ENCODE results near the gene TCF4. TPM values are rescaled to one million over a fixed set of nuclear protein-coding genes. Genes with fewer than 3 reads are reported as not detected.

The TCF4 gene
- polyA plus RNA-seq, 1 donor: 77.2 TPM

DNA sequence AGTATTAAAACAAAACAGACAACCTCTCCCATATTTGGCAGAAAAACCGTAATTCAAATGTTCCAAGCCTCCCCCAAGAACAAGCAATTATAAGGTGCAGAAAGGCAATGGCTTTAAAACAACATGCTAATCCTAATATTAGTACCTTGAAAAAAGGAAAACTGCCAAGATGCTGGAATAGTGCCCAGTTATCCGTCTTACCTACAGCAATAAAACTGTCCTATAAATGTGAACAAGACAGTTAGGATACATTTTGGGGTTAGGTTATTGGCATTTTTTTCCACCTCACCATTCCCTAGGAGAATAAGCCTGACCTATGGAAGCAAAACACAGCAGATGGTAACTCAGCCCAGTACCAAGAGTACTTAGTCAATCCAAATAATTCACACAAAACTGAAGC is 83.2 kb downstream of the TCF4 start:
- no peak for DNase-seq

DNA sequence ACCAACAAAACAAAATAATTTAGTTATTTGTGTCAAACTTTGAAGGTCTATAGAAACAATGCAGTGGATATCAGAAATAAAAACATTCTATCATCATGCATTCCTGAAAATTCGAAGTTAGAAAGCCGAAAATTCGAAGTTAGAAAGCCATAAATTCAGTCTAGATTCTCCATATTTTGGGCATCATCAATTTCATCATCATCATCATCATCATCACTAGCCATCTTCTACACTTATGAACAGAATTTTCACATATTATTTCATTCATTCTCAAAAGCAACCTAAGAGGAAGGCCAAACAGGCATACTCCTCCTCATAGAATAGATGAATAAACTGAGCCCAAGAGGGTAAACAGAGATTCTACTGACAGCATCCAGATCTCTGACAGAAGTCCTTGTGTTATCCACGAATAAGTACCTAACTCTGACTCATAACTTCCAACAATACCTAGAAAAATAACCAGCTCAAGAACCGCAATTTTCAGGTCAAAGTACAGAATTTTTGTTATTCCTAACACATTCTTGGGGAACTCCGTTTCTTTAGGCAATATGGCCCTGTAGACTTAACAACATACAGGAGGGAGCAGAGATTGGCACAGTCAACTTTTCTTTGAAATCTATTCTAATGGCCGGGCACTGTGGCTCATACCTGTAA is 84.7 kb downstream of the TCF4 start:
- no peak for DNase-seq

DNA sequence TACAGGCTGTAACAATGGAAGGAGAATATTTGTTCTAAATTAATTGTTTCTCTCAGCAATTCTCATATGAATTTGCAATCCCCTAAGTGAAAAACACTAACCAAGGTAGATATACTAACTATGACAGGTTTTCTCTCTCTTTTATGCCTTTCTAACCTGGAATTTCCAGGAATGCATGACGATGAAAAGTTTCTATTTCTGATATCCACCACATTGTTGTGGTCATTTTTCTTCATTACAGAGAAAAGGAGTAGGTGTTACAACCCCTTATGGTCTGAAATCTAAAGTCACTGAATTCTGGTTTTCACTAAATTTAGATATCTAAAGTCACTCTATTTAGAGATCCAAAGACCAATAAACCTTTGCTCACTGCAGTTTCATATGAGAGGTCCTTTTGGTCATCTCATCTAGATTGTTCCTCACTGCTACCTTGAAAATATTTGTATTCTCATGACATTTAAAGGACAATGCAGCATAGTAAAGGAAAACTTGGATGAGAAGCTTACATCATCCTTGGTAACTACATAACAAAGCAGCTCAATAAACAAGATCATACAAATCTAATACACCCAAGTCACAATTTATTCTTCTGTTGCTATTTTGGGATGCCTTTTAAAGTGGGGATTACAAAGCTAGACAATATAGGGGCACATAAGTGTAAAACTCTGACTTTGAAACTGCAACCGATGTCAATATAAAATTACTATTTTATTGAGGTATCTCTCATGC is 85.8 kb downstream of the TCF4 start:
- no peak for DNase-seq

DNA sequence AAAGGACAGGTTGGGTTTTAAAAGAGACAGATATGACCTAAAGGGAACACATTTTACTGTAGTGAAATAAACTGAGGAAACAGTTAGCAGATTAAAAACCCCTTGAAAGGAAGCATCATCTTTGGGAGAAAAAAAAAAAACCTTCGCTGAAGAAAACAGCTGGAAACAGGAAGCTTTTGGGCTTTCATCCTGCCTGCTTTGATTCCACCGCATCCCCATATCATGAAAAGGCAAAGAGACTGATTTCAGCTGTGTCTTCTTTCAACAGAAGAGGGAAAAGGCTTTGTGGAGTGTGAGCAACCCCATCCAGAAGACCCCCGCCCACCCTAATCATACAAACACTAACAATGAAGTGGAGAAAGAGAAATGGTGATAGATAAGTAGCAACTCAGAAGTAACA is 86.4 kb downstream of the TCF4 start:
- no peak for DNase-seq

DNA sequence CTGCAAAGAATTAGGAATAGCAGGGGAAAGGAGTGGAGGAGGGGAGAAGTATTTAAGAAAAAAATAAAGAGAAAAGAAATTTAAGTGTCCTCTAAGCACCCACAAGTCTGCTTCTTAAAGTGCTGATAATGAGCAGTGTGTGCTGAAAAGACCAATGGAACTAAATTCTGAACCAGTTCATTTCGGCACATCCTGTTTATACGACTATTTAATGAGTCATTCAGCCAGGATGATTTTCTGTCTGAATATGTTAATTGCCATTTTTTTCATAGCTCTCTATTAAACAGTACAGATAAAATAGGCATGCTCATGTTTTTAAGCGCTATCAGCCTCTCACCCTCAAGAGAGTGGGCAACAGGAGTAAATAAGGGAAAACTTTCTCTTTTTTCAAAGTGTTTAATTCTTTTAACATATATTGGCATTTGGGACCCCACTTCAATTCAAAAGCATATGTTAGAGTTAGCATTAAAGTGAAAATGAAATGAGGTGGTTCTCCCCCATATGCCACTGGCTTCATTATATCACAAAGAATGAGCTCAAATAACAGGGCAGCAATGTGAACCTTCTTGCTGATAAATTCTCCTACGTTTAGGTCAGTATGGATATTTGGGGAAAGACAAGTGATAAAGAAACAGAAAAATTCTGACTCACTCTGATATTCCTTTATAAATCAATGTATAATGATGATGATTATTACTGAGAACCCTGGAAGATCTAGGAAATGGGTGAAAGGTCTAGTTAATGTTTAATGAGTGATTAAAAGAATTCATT is 87.5 kb downstream of the TCF4 start:
- DNase-seq: no peak

DNA sequence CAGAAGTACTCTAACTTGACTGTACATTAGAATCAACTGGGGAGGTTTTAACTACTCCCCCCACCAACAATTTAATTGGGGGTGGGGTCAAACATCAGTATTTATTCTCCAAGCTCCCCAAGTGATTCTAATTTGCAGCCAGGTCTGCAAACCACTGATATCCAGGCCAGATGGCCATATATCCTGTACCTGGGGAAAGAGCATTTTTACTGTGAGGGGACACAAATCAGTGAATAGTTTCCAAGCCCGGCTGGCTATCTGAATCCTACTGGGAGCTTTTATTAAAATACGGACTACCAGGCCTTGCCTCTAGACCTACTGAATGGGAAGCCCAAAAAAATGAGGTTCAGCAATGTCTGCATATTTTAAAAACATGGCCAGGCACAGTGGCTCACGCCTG is 88.5 kb downstream of the TCF4 start:
- no peak for DNase-seq

DNA sequence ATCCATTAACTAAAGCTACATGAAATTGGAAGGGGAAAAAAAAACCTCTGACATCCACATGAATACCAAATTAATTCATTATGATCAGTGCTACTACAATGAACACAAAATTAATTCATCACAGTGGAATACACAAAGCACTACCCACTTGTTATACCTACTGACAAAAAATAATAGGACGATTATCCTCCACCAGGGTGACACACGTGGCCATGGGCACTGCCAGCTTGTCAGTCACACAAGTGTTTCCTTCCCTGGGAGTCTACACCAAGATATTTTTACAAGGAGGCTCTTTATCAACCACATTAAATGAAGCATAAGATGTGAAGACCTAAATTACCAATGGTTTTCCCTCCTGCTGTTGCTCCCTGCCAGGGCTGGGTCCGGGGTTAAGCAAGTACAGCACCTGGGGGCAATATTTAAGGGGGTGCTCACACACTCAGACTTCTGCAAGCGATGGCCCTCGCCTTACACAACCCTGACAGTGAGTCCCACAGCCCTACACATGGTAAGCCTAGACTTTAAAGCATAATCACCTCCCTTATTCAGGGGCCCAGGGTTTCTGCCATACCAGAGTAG is 90.1 kb downstream of the TCF4 start:
- no peak for DNase-seq

DNA sequence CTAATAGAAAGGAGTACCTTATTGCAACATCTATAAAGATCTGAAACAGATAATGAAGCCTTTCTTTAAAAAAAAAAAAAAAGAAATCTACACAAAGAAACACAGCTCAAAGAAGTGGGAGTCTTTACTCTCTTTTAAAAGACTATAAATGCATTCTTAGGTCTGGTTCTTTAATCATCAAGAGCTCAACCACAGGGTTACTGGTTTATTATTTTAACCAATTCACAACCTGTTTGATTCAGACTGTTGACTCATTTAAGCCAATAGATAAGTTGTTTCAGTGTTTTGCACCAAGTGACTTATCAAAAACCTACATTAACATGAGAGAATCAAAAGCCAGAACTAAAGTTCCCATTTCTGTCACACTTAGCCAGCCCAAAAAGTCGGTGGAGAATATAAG is 93.1 kb downstream of the TCF4 start:
- DNase-seq: no peak

DNA sequence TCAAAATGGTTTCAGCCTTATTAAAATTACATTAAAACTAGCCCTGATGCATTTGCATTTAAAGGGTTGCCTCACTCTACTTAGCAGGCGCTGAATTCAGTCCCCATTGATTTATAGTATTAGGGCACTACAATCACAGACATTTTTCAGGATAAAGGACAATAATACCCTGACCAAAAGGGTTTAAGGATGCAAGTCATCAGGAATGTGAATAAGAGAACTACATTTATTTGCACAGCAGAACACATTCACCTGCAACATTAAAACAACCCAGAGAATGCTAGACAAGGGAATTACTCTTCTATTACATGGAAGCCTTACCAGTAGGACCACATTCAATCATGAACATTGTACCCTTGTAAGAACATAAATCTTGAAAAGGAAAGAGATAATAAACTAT is 93.6 kb downstream of the TCF4 start:
- no peak for DNase-seq

DNA sequence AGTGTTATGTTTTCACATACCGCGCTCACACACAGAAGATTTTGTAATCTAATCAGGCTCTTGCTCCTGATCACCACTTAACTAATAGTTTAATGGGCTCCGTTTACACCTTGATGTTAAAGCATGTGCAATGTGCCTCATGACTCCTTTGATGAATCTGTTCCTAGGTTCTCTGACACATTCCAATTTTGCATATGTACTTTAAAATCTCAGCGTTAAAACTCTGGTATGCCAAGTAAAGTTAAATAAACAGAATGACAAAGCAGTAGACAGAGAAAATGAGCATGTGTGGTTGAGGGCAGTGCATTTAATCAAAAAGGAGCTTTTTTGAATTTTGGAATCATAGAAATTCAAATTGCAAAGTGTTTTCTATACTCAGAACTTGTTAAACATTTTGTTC is 96.4 kb downstream of the TCF4 start:
- no peak for DNase-seq

DNA sequence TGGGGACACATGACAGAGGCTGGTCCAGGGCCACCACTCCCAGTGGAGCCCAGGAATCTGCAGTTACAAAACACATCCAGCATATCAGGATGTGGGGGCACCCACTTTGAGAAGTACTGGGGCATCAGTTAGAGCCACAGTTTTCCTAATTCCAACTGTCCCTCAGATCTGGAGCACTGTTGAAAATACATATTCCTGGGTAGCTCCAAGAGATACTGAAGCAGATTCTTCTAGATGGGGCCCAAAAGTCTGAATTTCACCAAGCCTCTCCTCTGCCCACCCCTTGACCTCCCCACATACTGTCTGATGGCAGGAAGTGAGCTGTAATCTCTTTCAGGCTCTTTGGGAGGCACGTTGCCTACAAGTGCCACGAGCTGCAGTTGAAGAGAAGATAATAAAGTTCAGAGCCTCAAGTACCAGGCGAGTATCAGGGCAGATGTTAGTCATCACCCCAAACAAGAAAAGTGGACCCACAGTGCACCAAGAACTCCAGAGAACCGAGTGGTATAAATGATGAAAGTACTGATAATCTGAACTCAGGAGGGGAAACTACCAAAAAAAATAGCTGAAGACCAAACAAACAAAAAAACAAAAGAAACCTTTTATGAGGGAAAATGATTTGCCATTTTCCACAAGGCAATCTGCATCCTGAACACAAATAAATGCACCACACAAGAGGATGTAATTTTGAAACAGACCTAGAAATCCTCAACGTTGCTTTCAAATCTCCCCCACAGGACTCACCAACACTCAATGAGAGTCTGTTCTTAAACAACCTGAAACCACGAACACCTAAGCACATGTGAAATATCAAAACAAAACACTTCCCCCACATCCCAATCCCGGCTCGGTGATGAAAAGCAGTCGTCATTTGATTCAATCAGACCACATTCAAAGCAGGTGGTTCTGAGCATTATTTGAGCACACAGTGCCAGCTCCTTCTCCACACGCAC is 98.7 kb downstream of the TCF4 start:
- DNase-seq: no peak

DNA sequence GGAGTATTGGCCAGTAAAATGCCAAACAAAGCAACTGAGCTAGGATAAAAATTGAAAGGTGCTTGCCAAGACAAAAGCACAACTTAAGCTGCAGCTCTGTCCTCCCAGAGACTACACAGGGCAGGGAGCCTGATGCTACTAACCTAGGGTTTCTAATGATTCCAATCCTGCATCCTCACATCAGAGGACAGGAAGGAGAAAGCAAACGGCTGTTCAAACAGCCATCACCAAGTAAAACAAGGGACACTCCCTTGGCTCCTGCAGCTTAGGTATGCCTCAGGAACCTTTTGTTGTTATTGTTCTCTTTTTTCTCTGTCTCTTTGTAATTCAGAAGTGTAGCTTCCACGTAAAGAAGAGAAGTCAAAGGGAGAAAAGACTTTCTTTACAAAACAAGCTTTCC is 99.5 kb downstream of the TCF4 start:
- DNase-seq: no peak

DNA sequence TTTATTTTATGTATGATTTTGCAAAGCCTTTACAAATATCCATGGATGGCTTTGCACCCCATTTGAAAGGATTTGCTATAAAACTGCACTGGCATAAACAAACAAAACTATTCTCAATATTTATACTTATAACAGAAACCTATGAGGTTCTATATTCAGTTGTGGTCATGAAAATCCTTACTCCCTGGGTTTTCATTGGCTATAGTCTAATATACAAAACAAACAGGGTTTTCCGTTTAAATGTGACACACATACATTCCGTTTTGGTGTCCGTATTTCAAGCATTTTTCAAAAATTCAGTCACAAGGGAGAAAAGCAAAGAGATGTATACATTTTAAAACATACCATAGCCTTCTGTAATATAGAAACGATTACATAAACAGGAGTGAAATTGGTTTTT is 100.0 kb downstream of the TCF4 start:
- DNase-seq: no peak

DNA sequence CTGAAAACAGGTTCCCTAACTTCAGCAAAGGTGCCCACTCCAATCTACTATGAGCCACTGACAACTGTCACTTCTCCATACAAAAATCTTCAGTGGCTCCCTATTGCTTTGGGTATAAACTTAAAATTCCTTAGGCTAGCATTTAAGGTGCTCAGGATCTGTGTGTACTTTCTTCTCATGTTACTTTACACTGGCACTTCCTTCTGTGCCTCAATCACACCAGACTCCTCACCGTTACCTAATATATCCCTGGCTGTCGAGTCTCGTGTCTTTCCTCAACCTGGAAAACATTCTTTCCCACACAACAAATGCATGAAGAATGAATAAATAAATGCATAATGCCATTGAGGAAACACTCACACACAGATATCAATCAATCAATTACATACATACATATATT is 101.1 kb downstream of the TCF4 start:
- DNase-seq: no peak

DNA sequence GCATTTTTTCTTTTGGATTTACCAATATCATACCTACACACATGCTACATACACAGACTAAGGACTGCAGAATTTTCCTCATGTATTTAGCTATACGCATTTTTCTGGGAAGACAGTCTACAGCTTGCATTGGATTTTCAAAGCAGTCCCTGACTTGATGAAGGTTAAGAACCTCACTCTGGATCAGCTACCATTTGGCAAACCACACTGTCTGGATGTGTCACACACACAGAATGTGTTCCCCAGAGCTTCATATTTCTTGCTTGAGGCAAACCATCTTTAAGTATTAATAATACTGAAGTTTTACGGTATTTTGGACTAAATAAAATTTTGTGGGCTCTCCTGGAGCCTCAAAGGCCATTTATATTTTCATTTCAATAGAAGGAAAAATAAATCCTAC is 102.3 kb downstream of the TCF4 start:
- DNase-seq: no peak

DNA sequence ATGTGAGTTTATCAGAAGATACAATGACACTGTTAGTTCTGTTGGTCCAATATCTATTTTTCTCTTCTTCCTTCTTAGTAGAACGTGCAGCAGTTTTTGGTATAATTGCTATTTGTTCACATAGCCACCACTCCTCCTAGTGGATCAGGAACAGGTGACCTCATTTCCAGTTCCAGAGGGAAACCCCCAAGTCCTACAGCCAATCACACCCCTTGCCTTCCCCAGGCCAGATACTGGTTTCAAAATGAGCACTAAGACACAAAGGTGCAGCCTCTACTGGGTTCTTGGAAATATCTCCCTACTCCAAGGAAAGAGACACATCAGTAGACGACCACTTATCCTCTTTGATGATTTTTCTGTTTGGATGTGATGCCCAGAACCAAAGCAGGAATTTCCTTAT is 103.2 kb downstream of the TCF4 start:
- DNase-seq: no peak

DNA sequence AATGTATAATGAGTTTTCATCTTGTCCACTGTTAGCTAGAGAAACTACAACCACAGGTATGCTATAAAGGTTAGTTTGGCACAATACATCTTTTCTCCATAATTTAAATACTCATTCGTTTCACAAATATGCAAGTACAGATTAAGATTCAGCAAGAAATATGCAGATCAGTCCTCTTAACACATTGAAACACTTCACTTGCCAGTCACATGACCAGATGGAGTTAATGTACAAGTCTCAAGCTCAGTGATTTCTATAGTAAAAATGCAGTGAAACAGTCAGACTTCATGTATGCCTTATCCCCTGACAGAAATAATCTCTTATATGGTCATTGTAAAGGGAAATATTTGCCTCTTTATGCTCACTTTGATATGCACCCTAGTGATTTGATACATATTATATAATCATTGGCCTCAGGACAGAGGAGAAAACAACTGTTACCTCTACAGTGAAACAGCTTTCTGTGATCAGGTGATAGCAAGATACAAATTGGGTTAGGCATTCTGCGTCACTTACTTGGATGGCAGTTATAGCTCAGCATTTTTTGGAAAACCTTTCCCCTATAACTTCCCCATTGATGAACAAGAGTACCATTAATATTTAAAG is 104.6 kb downstream of the TCF4 start:
- no peak for DNase-seq

DNA sequence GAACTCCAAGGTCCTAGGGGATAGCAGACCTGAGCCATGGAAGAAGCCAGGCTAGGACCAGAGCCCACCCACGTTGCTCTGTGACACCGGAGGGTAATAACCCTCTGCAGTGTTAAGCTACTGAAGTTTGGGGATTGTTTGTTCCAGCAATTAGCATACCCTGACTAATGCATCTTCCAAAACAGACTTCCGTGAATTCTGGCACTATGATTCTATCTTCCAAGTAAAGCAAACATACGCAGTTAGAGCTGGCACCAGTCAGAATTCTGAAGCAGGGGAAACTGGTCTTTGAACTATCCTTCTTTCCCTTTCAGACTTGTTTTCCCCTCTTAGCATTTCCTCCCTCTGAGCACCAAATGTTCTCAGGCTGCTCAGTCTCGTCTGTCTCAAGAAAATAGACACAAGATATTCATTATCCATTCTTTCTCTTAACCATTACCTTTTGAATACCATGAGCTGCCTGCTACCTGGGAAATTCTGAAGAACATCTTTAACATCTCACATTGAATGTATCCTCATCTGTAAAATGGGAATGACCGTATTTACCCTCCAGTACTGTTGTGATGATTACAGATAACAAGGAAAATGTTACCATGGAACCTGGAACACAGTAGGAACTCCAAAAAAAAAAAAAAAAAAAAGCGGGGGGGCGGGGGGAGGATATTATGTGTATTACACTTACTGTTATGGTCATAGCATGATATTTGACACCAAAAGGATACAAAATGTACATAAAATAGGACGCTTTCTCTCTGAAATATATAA is 108.2 kb downstream of the TCF4 start:
- no peak for DNase-seq

DNA sequence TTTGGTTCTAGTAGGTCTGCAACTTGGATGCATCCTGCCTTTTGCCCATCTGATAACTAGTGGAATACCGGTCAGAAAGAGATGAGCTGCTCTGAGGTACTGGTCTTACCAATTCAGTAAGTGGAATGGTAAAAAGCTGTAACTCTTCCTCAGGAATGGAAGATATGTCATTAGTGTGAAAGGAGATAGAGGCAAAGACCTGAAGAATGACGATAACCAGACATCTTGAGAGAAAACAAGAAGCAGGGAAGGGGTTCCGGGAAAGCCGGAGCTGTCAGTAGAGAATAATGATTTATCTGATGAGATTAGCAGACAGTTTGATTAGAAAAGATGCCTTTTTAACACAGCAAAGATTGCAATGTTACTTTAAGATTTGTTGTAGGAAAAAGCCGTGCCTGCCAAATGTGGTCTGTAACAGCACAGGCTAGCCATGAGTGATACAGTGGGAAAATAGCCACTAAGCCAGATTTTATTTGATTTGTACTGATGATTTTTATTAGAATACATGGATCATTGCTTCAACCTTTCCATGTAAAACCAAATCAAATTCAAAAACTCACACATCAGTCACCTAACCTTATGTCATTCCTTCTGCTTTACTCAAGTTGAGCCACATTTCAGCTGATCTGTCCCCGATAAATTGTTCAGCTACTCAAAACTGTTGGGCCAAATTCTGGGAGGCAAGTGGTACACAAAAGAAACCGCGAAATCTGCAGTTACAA is 110.0 kb downstream of the TCF4 start:
- DNase-seq: peak; percentile 14

DNA sequence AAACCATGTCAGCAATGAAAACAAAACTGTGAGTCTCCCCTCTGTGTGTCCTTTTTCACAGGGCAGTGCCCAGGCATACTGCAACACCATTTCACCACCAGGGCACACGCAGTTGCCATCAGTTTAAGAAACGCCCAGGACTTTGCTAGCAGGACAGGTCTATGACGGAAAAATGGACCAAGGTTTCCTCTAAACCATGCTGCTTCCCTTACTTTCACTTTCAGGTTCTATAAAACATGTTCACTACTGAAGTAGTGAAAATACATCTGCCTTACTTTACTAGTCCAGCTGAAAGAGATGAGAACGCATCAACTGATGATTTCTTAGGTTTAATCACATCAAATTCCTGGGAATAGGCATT is 110.5 kb downstream of the TCF4 start:
- DNase-seq: peak; percentile 17

All from left kidney (tissue), 2 donors.